GM18951 (cell line): Measurements from ENCODE around the gene TRMT11.

Source experiments
- POLR2A ChIP-seq: IDR thresholded peaks from 4 replicates; pipeline ENCODE4 v1.6.1; 2011; ENCODE audit warnings: mild to moderate bottlenecking; ENCODE audit not compliant: insufficient read length, insufficient read depth; ENCODE audit errors: extremely low read depth
- in situ Hi-C: fragments of 300-500 bp; cut with MboI; formaldehyde crosslinking; loops from one replicate; pipeline ENCODE4 v1.12.0; 2022; ENCODE audit warnings: low sequenced_read_pairs, mixed read lengths, inconsistent platforms; ENCODE audit not compliant: unreplicated experiment

TRMT11 gene

DNA sequence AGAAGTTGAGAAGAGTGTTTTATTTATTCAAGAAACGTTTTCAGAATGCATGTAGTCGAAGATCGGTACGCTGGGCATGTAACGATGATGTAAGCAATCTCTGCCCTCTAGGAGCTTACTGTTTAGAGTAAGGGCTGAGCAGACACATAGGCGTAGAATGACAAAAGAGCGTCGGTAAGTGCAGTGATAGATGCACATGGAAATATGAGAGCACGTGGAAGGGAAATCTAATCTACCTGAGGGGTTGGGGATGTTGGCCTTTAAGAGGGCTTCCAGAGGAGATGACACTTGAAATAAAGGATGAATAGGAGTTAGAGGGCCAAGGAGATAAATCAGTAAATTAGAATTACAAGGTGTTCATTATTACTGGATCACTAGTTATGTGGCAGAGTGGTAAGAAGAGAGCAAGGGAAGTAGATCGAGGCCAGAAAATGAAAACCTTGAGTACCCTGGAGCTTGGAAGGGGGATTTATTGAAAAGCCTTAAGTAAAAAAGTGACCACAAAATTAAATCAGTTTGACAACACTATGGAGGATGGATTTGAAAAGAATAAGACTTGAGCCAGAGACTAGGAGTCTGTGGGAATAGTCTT lies 782 bp downstream of the TRMT11 start:
- no peak for TF ChIP-seq POLR2A
- in situ Hi-C loops = no loop called here

DNA sequence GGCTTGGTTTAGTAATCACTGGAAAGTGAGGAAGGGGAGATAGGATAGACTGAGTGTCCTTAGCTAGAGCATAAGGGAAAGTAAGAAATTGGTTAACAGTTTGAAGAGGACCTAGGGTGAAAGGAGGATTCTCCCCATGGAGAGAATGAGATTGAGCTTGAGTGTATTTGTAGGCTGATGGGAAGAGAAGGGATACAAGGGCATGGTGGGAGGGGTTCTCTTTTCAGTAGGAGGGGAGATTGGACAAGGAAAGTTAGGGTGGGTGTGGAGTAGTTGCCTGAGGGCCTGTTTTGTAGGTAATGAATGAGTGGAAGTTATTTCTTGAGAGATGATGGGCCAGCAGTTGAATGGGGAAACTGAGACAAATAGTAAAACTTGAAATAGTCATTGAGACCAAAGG lies 1.9 kb downstream of the TRMT11 start:
- in situ Hi-C loops = no loop called here
- no peak for TF ChIP-seq POLR2A

DNA sequence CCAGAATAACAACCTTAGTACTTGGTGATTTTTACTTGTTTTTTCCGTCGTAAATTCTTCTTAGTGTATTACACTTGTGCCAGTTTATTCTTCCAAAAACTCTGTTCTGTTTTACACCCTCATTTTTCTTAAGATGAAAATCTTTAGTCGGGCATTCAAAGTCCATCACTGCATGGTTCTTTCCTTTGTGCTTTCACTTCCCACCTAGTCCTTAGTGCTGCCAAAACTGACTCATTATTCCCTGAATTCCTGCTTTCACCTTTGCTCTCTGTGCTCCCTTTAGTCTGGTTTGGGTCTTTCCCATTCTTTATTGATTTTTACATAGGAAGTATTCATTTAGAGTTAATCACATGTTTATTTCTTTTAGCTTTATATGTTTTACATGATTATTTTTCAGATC lies 3.3 kb downstream of the TRMT11 start:
- in situ Hi-C loops = no loop called here

DNA sequence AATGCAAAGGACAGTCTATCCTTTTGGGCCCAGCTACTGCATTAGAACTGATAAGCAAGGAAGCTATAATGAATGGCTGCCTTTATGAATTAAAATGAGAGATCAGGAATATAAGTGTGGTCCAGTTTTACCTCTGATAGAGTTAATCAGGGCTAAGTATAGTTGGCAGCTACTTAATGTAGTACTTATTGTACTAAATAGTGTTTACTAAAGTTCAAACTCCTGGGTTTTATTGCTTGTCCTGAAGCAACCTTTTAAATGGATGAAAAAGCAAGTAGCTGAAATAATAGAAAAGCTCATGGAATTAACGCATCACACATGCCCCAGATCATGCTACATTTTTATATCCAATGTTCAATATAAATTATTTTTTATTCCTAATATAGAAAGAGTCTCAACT lies 5.3 kb downstream of the TRMT11 start:
- in situ Hi-C loops = no loop called here
- TF ChIP-seq POLR2A = no peak

More for the DNA sequence above, 3.3 kb downstream of the TRMT11 start:
- no peak for TF ChIP-seq POLR2A

DNA sequence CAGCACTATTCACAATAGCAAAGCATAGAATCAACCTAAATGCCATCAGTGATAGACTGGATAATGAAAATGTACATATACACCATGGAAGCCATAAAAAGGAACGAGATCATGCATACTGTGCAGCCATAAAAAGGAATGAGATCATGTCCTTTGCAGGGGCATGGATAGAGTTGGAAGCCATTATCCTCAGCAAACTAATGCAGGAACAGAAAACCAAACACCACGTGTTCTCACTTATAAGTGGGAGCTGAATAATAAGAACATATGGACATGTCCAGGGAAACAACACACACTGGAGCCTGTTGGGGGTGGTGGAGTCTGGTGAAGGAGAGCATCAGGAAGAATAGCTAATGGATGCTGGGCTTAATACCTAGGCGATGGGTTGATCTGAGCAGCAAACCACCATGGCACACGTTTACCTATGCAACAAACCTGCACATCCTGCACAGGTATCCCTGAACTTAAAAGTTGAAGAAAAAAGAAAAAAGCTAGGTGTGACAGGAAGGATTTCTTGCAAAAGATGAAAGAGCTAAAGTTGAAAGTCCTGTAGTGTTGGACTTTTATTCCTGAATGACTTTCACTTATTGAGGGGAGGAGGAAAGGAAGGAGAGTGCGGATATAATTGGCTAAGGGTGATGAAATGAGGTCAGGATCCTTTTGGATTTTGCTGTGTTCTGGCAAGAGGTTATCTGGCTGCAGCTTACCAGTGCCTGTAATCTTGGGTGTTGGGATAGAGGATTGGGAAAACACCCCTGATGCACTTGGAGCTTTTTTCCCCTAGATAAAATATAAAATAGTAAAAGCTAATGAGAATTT lies 8.5 kb downstream of the TRMT11 start:
- in situ Hi-C loops = no loop called here
- no peak for TF ChIP-seq POLR2A

DNA sequence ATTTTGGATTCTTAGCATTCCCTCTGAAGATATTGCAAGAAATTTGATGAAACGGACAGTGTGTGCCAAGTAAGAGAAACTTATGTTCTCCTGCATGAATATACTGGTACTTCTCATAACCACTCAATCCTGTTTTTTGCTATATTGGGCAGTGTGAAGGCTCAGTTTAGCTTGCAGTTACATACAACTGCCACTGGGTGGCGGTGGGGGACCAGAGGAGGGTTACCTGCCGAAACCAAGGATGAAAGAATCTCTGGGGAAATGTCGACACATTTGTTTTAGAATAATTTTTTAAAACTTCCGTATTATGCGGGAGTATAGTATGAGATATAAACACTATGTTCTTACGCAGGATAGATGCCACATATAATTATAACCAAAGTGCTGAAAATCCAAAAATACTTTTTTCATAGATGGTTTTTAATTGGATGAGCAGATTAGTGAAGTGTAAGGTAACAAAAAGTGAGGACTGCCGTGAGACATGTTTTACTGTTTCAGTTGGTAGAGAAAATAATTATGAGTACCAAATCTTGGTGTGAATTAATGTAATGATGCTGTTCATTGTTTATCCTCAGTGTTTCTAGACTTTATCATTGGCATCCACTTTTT lies 9.7 kb downstream of the TRMT11 start:
- in situ Hi-C loops = no loop called here

DNA sequence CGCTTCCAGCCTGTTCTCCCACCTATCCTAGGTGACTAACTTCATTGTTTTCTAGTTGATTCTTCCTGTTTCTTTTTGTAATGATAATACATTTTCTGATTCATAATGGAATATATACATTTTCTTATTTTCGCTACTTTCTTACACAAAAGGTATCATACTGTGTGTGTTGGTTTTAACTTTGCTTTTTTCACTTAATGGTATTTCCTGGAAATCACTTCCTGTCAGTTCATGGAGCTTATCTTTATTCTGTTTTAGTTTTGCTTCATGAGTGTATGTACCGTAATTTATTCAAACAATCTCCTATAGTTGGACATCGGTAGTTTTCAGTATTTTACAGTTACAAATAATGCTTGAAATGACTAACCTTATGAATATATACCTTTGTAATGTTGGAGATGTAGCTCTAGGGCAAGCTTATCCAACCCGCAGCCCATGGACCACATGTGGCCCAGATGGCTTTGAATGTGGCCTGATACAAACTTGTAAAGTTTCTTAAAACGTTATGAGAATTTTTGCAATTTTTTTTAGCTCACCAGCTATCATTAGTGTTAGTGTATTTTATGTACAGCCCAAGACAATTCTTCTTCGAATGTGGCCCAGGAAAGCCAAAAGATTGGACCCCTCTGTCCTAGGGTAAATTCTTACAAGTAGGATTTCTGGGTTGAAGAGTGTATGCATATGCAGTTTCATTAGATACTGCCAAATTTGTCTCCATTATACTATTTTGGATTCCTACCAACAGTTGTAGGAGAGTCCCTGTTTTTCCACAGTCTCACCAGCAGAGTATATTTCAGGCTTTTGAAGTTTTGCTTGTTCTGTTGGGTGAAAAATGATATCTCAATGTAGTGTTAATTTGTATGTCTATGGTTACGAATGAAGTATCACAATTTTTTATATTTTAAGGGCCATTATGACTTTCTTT lies 16.7 kb downstream of the TRMT11 start:
- TF ChIP-seq POLR2A = no peak
- in situ Hi-C loops = no loop called here

More for the DNA sequence above, 9.7 kb downstream of the TRMT11 start:
- no peak for TF ChIP-seq POLR2A

DNA sequence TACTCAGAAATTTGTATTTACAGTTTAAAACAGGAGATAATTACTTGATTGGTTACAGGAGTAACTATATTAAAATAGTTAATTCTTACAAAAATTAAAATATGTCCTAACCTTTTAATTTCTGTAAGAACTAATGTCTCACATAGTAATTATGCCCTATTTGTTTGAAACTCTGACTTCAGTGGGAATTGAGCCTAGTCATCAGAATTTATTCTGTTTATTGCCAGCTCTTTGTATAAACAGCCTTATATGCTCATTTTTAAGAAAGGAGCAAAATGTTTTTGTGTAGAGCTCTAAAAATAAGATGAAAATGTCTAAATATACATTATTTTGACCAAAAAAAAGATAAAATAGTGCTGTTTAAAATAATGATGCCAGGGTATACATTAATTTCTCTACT lies 21.5 kb downstream of the TRMT11 start:
- TF ChIP-seq POLR2A = no peak
- in situ Hi-C loops = no loop called here

DNA sequence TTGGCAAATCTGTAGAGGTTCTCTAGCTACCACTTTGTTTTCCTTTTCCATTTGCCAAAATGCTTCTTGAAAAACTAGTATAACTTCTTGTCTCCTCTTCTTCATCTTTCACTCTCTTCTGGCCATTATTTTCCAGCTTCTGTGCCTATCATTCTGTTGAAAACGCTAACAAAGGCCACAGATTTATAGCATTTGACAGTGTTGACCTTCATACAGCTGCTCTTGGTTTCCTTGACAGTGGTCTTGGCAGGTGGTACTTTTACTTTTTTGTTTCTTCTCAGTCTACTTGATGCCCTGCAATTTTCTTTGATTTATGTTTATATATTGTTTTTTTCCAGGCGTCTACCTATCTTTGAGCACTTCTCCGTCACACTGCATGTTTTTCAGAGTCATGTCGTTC lies 23.7 kb downstream of the TRMT11 start:
- in situ Hi-C loops = no loop called here
- TF ChIP-seq POLR2A = no peak

DNA sequence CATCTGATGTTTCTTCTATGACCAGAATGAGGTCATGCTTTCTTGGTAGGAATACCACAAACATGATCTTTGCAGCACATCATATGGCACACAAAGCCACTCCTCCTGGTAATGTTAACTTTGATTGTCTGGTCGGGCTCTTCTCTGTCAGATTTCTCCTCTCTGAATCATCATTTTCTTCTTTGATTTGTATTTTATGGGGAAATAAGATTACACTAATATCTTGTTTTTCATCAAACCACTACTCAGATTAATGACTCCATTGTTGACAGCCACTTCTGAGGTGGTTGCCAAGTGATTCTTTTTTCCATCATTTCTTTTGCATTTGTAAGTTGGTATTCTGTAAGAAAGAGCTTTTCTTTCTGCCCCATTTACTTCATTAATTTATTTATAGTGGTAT lies 29.5 kb downstream of the TRMT11 start:
- no peak for TF ChIP-seq POLR2A
- in situ Hi-C loops = no loop called here

DNA sequence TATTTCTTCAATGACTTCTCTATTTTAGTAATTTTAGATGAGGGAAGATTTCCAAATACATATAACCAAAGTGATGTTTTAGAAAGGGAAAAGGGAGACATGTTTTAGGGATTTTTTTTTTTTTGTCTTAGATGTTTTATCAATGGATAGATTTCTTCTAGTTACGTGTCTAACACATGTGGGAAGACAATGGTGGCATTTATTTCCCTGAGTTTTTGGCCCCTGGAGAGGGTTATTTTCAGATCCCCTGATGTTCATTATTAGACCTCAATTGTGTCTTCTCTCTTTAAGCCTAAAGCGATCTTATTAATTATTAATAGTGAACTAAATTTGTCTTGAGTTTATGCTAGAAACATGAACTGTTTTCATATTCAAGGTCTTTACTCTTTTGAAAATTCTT lies 30.3 kb downstream of the TRMT11 start:
- in situ Hi-C loops = no loop called here

DNA sequence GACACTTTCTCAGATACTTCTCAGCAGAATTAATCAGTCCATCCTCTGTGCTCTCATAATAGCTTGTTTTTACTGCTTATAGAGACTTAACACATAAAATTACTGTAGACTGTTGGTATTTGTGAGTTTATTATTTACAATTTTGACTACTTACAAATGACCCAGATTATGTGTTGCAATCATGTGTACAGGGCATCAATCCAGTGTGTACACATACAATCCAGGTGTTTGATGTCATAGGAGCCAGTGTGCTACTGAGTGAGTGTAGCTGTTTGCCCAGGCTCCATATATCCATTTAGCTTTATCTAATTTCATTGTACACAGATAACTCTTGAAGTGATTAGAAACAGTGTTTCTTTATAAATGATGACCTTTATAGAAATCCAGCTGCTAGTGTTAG lies 31.3 kb downstream of the TRMT11 start:
- in situ Hi-C loops = no loop called here
- TF ChIP-seq POLR2A = no peak

More for the DNA sequence above, 30.3 kb downstream of the TRMT11 start:
- no peak for TF ChIP-seq POLR2A
